ENCODE results near the gene DNAJB4.

- no peak for TF ChIP-seq CTCF (IDR thresholded peaks at IDR 0.05; ENCODE audit: poor library complexity)
- TF ChIP-seq EZH2 (IDR thresholded peaks at IDR 0.05; ENCODE audit: borderline replicate concordance): no peak
- TF ChIP-seq EZH2phosphoT487 (IDR thresholded peaks at IDR 0.05; ENCODE audit: low read depth, severe bottlenecking, unreplicated experiment): no peak
Measured at GRCh38 chr1:78051005-78051404, 46.3 kb downstream of the DNAJB4 start.
